A673 (cell line): Measurements from ENCODE around the gene EXOC6B.

Experiments
- EZH2 ChIP-seq: fragments of 200-600 bp; sonication (generic); IDR thresholded peaks from 2 replicates; pipeline ENCODE4 v1.6.1; 2017; ENCODE audit warnings: borderline replicate concordance, low read depth, mild to moderate bottlenecking, mixed read lengths, antibody characterized with exemption, low read length; ENCODE audit not compliant: poor library complexity, severe bottlenecking
- TF ChIP-seq, protein P1 (sequence below): fragments of 300-800, 200-600 bp; sonication (generic); conservative IDR thresholded peaks from 2 replicates; pipeline ENCODE4 v1.5.1; 2017; ENCODE audit warnings: low read depth, mild to moderate bottlenecking, antibody characterized with exemption, low read length, moderate library complexity, mixed read lengths

DNA sequence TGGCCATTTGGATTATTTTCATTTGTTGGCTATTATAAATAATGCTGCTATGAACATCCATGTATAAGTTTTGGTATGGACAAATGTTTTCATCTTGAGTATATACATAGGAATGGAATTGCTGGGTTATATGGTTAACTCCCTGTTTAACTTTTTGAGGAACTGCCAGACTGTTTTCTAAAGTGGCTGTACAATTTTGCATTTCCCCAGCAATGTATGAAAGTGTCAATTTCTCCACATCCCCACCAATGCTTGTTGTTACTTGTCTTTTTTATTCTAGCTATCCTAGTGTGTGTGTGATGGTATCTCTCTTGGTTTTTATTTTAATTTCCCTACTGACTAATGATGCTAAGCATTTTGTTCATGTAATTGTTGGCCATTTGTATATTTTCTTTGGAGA is 587.5 kb downstream of the EXOC6B start:
- TF ChIP-seq EZH2 = no peak
- TF ChIP-seq, protein P1, sequence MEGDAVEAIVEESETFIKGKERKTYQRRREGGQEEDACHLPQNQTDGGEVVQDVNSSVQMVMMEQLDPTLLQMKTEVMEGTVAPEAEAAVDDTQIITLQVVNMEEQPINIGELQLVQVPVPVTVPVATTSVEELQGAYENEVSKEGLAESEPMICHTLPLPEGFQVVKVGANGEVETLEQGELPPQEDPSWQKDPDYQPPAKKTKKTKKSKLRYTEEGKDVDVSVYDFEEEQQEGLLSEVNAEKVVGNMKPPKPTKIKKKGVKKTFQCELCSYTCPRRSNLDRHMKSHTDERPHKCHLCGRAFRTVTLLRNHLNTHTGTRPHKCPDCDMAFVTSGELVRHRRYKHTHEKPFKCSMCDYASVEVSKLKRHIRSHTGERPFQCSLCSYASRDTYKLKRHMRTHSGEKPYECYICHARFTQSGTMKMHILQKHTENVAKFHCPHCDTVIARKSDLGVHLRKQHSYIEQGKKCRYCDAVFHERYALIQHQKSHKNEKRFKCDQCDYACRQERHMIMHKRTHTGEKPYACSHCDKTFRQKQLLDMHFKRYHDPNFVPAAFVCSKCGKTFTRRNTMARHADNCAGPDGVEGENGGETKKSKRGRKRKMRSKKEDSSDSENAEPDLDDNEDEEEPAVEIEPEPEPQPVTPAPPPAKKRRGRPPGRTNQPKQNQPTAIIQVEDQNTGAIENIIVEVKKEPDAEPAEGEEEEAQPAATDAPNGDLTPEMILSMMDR = no peak
